Small intestine (tissue), 7 donors: ENCODE measurements around the gene CHTOP. TPM values are rescaled to one million over a fixed set of nuclear protein-coding genes. Genes with fewer than 3 reads are reported as not detected.

Source experiments
- DNase-seq, 2 donors: peaks; one replicate each; pipeline versions ENCODE4 v3.0.0 to v3.0.0-alpha.2; 2013
- FAIRE-seq: peaks from 2 replicates; lab custom pipeline; 2012; peaks lifted over from hg19 to GRCh38; lab: Jason Lieb, UNC
- H3K27ac ChIP-seq, 3 donors: one replicate each; pipeline ENCODE4 v1.5.1; 2013; ENCODE audit warnings: low read length in 2 of 3, mild to moderate bottlenecking in 2 of 3, control low read depth in 1 of 3, inconsistent platforms in 1 of 3, low read depth in 1 of 3, moderate library complexity in 1 of 3
- H3K27me3 ChIP-seq, 3 donors: one replicate each; pipeline ENCODE4 v1.6.1; 2013; ENCODE audit warnings: low read length in 3 of 3, inconsistent platforms in 1 of 3; ENCODE audit not compliant: control insufficient read depth in 3 of 3, insufficient read depth in 3 of 3
- H3K36me3 ChIP-seq, 3 donors: one replicate each; pipeline ENCODE4 v1.6.1; 2013; ENCODE audit warnings: low read length in 3 of 3, inconsistent platforms in 1 of 3, low read depth in 1 of 3, mild to moderate bottlenecking in 1 of 3, moderate library complexity in 1 of 3; ENCODE audit not compliant: control insufficient read depth in 3 of 3, insufficient read depth in 2 of 3
- H3K4me1 ChIP-seq, 3 donors: one replicate each; pipeline ENCODE4 v1.6.1; 2013; ENCODE audit warnings: low read length in 2 of 3, inconsistent platforms in 1 of 3, low read depth in 1 of 3, mild to moderate bottlenecking in 1 of 3, moderate library complexity in 1 of 3; ENCODE audit not compliant: control insufficient read depth in 3 of 3, insufficient read depth in 2 of 3
- H3K4me3 ChIP-seq, 3 donors: one replicate each; pipeline ENCODE4 v1.5.1; 2013; ENCODE audit warnings: low read length in 3 of 3, control low read depth in 1 of 3, inconsistent platforms in 1 of 3, low read depth in 1 of 3, mild to moderate bottlenecking in 1 of 3, moderate library complexity in 1 of 3
- H3K9me3 ChIP-seq, 2 donors: one replicate each; pipeline ENCODE4 v1.6.1; 2013; ENCODE audit warnings: low read depth in 1 of 2, low read length in 1 of 2; ENCODE audit not compliant: control insufficient read depth in 2 of 2, insufficient read depth in 1 of 2
- WGBS, 3 donors: extraction: QIAGEN DNeasy Blood & Tissue Kit; methylation state at CpG; one replicate each; pipeline ENCODE4 v1.1.7; 2013; 5-methylcytosine and 5-hydroxymethylcytosine counted together
- polyA plus RNA-seq, 4 donors: library from polyadenylated mRNA; stranded (reverse) in 3 of 4; unstranded in 1 of 4; fragments of 200-250 nt in 3 of 4; fragments of 120-200 nt in 1 of 4; gene quantifications; one replicate each; pipeline versions ENCODE4 v1.2.1 to v1.2.3, GENCODE V29; 2013
- donor health status: healthy with polysubstance abuse.
- donor health status: control.
- donor health status: control.
- donor health status: Bipolar disorder and iron deficiency.
- donor health status: healthy.

CHTOP gene
- polyA plus RNA-seq, 4 donors = 40.3 to 98.4 (median 49.4) TPM

GRCh38 chr1:153651771-153652170, 17.9 kb downstream of the CHTOP start:
- H3K9me3 ChIP-seq = no peaks in the 10 kb centered on the region
- no peak for FAIRE-seq
- no peak for DNase-seq
- H3K27ac ChIP-seq = no peak overlapping the region
- peaks cover 0 to 11% (median 0%) of the 10 kb centered on the region in 3 donors for H3K36me3 ChIP-seq
- H3K4me1 ChIP-seq = peaks cover 0 to 19% (median 0%) of the 10 kb centered on the region in 3 donors
- WGBS, 3 donors = 21 to 73% (median 61%) methylated on average over 1 of the region's 1 CpG
- H3K27me3 ChIP-seq = no peaks in the 10 kb centered on the region
- no peak overlapping the region for H3K4me3 ChIP-seq

DNA sequence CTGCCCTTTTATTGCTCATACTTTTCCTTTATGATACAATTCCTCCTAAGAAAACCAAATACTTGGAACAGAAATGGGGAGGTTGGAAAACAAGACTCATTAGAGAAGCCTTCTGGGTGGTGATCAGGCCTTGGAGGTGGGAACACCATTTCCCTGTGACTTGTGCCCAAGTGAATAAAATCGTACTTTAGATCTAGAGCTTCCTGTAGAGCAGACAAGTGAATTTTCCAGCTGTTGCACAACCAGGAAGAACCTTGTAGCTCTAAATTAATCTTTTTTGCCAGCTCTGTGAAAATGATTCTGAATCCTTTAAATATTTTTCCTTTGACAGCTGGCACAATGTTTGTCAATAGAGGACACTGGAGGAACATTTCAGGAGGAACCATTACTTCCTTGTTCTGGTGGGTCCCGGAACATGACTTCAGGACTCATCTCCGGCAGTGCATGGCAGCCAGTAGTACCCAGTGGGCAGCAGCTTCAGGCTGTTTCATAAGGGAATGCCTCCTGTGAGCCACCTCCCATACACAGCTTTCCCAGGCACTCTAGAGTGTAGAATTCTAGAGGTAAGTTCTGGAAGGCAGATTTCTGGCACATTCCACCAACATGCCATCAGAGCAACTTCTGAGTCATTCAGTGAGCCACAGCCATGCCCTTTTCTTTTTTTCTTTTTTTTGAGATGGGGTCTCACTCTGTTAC, 19.1 kb downstream of the CHTOP start:
- H3K27me3 ChIP-seq = no peaks in the 10 kb centered on the region
- FAIRE-seq (no peak), DNase-seq (peak; percentile 27 to 51)
- peaks cover 0 to 1% (median 0%) of the 10 kb centered on the region in 3 donors for H3K36me3 ChIP-seq
- peaks cover 0 to 19% (median 0%) of the 10 kb centered on the region in 3 donors for H3K4me1 ChIP-seq
- no peak overlapping the region for H3K4me3 ChIP-seq
- no peaks in the 10 kb centered on the region for H3K9me3 ChIP-seq
- H3K27ac ChIP-seq = peak overlapping the region in 2 of 3 donors; percentile 22 to 35
- WGBS, 3 donors = 50 to 63% (median 60%) methylated on average over 3 of the region's 3 CpGs

DNA sequence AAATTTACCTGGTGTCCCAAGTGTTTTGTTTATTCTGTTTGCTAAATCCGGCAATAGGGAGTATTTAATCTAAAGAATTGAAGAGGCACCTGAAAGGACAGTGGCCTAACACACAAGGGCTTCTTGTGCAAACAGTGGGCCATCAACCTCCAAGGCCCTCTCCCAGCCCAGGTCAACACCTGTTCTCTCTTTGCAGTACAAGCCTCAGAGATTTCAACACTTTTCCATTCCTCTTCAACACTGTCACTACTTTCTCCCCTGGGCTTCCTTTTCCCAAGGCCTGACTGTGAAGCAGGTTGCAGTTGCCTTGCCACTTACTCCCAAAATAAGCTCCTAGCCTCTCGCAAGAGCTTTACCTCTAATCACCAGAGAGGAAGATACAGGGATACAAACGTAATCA, 21.5 kb downstream of the CHTOP start:
- peaks cover 0 to 7% (median 0%) of the 10 kb centered on the region in 3 donors for H3K36me3 ChIP-seq
- DNase-seq = no peak
- FAIRE-seq = no peak
- WGBS, 3 donors = 88 to 91% (median 90%) methylated on average over 3 of the region's 3 CpGs
- H3K4me1 ChIP-seq = peaks cover 0 to 15% (median 0%) of the 10 kb centered on the region in 3 donors
- H3K27ac ChIP-seq = no peak overlapping the region
- H3K27me3 ChIP-seq = no peaks in the 10 kb centered on the region
- H3K4me3 ChIP-seq = no peak overlapping the region
- no peaks in the 10 kb centered on the region for H3K9me3 ChIP-seq

- no peaks in the 10 kb centered on the region for H3K27me3 ChIP-seq
- 2 to 3% (median 2%) methylated on average over 50 to 53 of the region's 53 CpGs for WGBS, 3 donors
- no peak for FAIRE-seq
- H3K36me3 ChIP-seq = peaks cover 8 to 25% (median 10%) of the 10 kb centered on the region in 3 donors
- peak; percentile 92 to 96 for DNase-seq
- no peaks in the 10 kb centered on the region for H3K9me3 ChIP-seq
- peak within 1 kb of the TSS; percentile 74 to 93 (median 90) for H3K27ac ChIP-seq
- H3K4me3 ChIP-seq = peak within 1 kb of the TSS; percentile 71 to 85 (median 74)
- peaks cover 0 to 6% (median 0%) of the 10 kb centered on the region in 3 donors for H3K4me1 ChIP-seq
Measured at GRCh38 chr1:153658400-153659174, 24.7 kb downstream of the CHTOP start, which contains the start of gene SNAPIN. Gene SNAPIN (plus strand): TSS chr1:153658703. CDS start chr1:153658744, 41 bp downstream.

DNA sequence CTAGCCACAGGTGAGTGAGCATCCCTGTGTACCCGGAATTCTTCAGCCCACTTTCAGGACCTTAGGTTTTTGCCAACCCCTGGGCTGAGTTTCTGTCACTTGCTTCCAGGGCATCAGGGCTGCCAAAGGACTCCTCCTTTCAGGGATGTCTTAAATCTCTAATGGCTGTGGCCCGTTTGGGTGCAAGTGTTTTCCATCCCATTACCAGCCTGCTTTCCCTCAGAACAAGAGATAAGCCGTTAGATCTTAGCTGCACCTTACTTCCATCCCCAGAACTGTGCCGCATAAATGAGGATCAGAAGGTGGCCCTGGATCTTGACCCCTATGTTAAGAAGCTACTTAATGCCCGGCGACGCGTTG, 25.3 kb downstream of the CHTOP start:
- Histone ChIP-seq H3K9me3 (no peaks in the 10 kb centered on the region), H3K4me3 (peak overlapping the region; percentile 71 to 85 (median 74)), H3K27ac (peak overlapping the region; percentile 49 to 93 (median 90)), H3K36me3 (peaks cover 8 to 27% (median 12%) of the 10 kb centered on the region in 3 donors), H3K4me1 (peaks cover 0 to 6% (median 0%) of the 10 kb centered on the region in 3 donors), H3K27me3 (no peaks in the 10 kb centered on the region)
- no peak for DNase-seq
- no peak for FAIRE-seq
- WGBS, 3 donors = 9 to 27% (median 15%) methylated on average over 8 of the region's 8 CpGs

DNA sequence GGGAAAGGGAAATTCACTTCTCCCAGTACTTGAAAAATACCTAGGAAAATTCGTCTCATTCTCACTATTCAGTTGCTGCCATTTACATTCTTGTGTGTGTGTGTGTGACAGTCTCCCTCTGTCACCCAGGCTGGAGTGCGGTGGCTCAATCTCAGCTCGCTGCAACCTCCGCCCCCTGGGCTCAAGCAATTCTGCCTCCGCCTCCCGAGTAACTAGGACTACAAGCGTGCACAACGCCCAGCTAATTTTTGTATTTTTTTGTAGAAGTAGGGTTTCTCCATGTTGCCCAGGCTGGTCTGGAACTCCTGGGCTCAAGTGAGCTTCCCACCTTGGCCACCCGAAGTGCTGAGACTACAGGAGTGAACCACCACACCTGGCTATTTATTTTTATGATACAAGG, 25.8 kb downstream of the CHTOP start:
- Histone ChIP-seq H3K4me1 (peaks cover 0 to 6% (median 0%) of the 10 kb centered on the region in 3 donors), H3K27ac (peak overlapping the region in 1 of 3 donors; percentile 93), H3K9me3 (no peaks in the 10 kb centered on the region), H3K4me3 (peak overlapping the region in 2 of 3 donors; percentile 71 to 85), H3K36me3 (peaks cover 10 to 32% (median 12%) of the 10 kb centered on the region in 3 donors), H3K27me3 (no peaks in the 10 kb centered on the region)
- DNase-seq = peak in 1 of 2 donors; percentile 36
- no peak for FAIRE-seq
- WGBS, 3 donors = 55 to 62% (median 58%) methylated on average over 9 of the region's 9 CpGs

DNA sequence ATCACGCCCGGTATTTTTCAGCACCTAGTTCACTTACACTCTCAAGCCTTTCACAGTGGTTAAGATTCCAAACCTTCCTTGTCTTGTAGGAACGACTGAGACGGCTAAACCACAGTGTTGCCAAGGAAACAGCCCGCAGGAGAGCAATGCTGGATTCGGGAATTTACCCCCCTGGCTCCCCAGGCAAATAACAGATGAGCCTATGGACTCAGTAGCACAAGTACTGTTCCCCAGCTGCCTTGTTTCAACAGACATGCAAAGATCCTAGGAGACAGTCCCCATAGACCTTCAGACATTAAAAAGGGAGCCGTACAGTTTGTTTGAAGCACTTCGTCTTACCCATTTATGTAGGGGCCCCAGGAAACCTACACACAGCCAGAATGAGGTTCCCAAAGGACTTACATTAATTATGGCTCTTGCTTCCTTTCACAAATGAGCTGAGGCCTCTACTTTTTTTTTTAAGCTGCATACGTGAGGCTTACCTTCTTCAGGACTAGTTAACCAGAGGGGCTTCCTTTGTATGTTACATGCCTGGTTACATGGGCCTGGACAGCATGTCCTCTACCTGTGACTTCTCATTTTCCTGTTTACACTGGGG, 27.3 kb downstream of the CHTOP start:
- Histone ChIP-seq H3K9me3 (no peaks in the 10 kb centered on the region), H3K27me3 (no peaks in the 10 kb centered on the region), H3K4me3 (no peak overlapping the region), H3K36me3 (peaks cover 15 to 40% (median 16%) of the 10 kb centered on the region in 3 donors), H3K4me1 (peaks cover 0 to 6% (median 0%) of the 10 kb centered on the region in 3 donors), H3K27ac (no peak overlapping the region)
- FAIRE-seq = no peak
- WGBS, 3 donors = 62 to 80% (median 74%) methylated on average over 9 of the region's 9 CpGs
- no peak for DNase-seq

DNA sequence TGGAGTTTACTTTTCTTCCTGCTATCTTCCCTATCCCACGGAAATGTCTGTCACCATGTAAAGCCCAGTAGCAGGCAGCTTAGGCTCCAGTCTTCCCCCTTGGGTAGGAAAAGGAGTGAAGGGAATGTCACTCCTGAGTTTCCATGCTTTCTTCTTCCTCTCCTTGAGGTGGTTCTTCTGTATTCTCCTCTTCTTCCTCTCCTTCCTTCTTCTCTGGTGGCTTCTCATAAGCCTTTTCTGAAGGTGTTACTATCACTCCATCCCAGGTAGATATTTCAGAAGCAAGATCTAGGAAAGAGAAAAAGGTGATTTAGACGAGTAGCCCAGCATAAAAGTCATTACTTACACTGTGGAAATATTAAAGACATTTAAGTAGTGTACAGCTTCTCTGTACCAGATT, 28.4 kb downstream of the CHTOP start:
- WGBS, 3 donors = 52 to 65% (median 62%) methylated on average over 2 of the region's 2 CpGs
- H3K36me3 ChIP-seq = peaks cover 16 to 50% (median 19%) of the 10 kb centered on the region in 3 donors
- FAIRE-seq = no peak

More for the DNA sequence above, 28.4 kb downstream of the CHTOP start:
- H3K9me3 ChIP-seq = no peaks in the 10 kb centered on the region
- DNase-seq = no peak
- H3K27me3 ChIP-seq = no peaks in the 10 kb centered on the region
- no peak overlapping the region for H3K27ac ChIP-seq
- H3K4me1 ChIP-seq = peaks cover 0 to 6% (median 0%) of the 10 kb centered on the region in 3 donors
- no peak overlapping the region for H3K4me3 ChIP-seq
